ENCODE measurements around the gene MGAT4A. TPM values are rescaled to one million over a fixed set of nuclear protein-coding genes. Genes with fewer than 3 reads are reported as not detected.

MGAT4A gene
- total RNA-seq, 1 donor, result under 0.01 TPM

DNA sequence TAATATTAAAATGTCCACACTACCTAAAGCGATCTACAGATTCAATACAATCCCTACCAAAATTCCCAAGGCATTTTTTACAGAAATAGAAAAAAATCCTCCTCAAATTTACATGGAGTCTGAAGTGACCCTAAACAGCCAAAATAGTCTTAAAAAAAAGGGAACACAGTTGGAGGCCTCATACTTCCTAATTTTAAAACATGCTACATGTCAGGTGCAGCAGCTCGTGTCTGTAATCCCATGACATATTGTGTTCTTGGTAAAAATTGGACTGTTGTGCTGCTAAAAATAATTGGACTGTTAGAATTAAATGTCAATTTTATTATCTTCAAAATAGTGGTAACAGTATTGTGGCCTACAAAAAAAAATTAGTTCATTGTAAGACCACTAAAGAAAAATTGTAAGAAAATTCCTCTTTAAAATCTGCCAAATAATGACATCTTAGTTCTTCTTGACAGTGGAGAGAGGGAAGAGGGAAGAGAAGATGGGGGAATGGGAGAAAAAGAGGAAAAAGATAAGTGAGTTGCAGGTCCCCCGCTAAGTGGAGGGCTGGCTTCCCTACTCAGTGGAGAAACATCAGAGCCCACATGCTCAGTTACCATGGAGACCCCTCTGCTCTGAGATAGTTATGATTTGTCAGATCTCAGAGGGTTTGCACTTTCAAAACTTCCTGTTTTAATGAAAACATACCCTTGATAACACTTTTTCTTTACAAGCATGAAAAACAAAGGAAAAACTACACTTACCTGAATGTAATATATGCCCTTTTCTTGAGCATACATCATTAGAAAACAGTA lies 76.0 kb downstream of the MGAT4A start:
- DNase-seq (ENCODE audit: low read depth), result no peak
- H3K4me3 ChIP-seq (ENCODE audit: low read depth, low read length), result no peak overlapping the region
- TF ChIP-seq, protein P1, sequence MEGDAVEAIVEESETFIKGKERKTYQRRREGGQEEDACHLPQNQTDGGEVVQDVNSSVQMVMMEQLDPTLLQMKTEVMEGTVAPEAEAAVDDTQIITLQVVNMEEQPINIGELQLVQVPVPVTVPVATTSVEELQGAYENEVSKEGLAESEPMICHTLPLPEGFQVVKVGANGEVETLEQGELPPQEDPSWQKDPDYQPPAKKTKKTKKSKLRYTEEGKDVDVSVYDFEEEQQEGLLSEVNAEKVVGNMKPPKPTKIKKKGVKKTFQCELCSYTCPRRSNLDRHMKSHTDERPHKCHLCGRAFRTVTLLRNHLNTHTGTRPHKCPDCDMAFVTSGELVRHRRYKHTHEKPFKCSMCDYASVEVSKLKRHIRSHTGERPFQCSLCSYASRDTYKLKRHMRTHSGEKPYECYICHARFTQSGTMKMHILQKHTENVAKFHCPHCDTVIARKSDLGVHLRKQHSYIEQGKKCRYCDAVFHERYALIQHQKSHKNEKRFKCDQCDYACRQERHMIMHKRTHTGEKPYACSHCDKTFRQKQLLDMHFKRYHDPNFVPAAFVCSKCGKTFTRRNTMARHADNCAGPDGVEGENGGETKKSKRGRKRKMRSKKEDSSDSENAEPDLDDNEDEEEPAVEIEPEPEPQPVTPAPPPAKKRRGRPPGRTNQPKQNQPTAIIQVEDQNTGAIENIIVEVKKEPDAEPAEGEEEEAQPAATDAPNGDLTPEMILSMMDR (IDR thresholded peaks at IDR 0.05; ENCODE audit: insufficient read depth, low read depth, low read length), result no peak

DNA sequence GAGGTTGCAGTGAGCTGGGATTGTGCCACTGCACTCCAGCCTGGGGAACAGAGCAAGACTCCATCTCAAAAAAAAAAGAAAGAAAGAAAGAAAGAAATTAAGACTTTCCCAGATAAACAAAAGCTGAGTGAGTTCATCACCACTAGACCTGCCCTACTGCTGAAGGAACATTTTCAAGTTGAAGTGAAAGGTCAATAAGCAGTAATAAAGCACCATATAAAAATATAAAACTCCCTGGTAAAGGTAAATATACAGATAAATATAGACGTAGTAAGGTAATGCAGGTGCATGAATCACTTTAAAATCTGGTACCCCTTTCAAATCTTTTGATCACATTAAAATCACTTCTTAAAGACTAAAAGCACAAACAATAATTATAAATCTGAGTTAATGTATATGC lies 79.9 kb downstream of the MGAT4A start:
- TF ChIP-seq, protein P1 (IDR thresholded peaks at IDR 0.05; ENCODE audit: insufficient read depth, low read depth, low read length), result no peak
- no peak overlapping the region for H3K4me3 ChIP-seq (ENCODE audit: low read depth, low read length)
- DNase-seq (ENCODE audit: low read depth), result no peak

GRCh38 chr2:98649992-98650375 lies 80.9 kb downstream of the MGAT4A start:
- DNase-seq (ENCODE audit: low read depth), result no peak
- TF ChIP-seq, protein P1 (IDR thresholded peaks at IDR 0.05; ENCODE audit: insufficient read depth, low read depth, low read length), result no peak
- H3K4me3 ChIP-seq (ENCODE audit: low read depth, low read length), result no peak overlapping the region

DNA sequence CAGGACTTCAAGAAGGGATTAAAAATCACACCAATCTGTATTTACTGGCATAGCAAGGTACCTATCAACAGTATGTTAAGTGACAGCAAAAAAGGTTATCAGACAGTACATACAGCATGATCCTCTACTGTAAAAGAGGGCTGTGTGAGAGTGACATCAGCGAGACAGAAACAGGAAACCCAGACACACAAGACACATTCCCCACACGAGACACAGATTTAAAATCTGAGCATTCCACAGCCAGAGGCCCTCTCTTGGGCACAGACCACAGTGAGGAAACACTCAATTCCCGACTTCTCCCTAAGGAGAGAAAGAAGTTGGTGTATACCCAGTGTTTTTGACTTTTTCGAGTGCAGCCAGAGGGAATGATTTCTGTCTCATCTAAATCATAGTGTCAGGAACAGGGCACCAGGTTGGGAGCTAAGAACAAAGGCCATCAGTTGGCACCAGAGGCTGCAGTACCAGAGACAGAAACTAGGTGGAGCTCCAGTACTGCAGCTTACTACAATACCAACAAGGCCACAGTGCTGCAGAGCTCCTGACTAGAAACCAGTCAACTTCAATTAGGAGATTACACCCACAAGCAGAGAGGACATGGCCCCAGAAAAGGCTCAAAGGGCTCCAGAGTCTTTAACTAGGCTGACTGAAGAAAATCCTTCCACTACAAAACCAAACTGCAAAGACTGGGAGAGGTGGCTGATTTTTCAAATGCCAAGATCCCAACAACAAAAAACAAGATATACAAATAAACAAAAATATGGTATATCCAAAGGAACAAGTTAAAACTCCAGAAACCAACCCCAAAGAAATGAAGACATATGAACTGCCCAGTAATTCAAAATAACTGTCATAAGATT lies 81.6 kb downstream of the MGAT4A start:
- peak; percentile 75 for DNase-seq (ENCODE audit: low read depth)
- TF ChIP-seq, protein P1 (IDR thresholded peaks at IDR 0.05; ENCODE audit: insufficient read depth, low read depth, low read length), result peak; percentile 100
- H3K4me3 ChIP-seq (ENCODE audit: low read depth, low read length), result no peak overlapping the region

DNA sequence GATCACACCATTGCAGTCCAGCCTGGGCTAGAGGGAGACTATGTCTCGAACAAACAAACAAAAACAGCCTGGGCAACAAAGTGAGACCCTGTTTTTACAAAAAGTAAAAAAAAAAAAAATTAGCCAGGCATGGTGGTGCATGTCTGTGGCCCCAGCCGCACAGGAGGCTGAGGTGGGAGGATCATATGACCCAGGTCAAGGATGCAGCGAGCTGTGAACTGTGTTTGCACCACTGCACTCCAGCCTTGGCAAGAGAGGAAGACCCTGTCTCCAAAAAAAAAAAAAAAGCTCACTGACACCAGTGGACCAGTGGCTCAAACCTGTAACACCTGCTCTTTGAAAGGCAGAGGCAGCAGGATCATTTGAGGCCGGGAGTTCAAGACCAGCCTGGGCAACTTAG lies 82.5 kb downstream of the MGAT4A start:
- H3K4me3 ChIP-seq (ENCODE audit: low read depth, low read length), result no peak overlapping the region
- TF ChIP-seq, protein P1 (IDR thresholded peaks at IDR 0.05; ENCODE audit: insufficient read depth, low read depth, low read length), result no peak
- DNase-seq (ENCODE audit: low read depth), result no peak

GRCh38 chr2:98647636-98648035 lies 83.3 kb downstream of the MGAT4A start:
- DNase-seq (ENCODE audit: low read depth), result no peak
- TF ChIP-seq, protein P1 (IDR thresholded peaks at IDR 0.05; ENCODE audit: insufficient read depth, low read depth, low read length), result no peak

More at GRCh38 chr2:98647636-98648035, 83.3 kb downstream of the MGAT4A start:
- H3K4me3 ChIP-seq (ENCODE audit: low read depth, low read length), result no peak overlapping the region
